ENCODE data around the gene SIRT7.

DNA sequence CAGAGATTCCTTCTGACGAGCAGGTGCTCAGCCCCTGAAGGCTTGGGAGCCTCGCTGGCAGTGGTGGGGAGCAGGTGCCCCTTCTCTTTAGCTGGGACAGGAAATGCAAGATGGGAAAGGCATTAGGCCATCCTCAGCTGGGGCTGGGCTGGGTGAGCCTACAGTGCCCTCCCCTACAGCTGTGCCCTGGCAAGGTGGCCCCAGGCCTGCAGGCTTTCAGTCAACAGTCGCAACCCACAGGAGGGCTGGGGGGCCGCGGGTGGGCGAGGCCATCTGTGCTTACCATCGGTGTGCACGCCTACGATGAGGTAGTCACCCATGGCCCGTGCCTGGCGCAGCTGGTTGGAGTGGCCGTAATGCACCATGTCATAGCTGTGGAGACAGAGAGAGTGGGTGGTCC is 8.7 kb downstream of the SIRT7 start:
- TF ChIP-seq, protein P1, sequence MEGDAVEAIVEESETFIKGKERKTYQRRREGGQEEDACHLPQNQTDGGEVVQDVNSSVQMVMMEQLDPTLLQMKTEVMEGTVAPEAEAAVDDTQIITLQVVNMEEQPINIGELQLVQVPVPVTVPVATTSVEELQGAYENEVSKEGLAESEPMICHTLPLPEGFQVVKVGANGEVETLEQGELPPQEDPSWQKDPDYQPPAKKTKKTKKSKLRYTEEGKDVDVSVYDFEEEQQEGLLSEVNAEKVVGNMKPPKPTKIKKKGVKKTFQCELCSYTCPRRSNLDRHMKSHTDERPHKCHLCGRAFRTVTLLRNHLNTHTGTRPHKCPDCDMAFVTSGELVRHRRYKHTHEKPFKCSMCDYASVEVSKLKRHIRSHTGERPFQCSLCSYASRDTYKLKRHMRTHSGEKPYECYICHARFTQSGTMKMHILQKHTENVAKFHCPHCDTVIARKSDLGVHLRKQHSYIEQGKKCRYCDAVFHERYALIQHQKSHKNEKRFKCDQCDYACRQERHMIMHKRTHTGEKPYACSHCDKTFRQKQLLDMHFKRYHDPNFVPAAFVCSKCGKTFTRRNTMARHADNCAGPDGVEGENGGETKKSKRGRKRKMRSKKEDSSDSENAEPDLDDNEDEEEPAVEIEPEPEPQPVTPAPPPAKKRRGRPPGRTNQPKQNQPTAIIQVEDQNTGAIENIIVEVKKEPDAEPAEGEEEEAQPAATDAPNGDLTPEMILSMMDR (IDR thresholded peaks at IDR 0.05), result no peak
- TF ChIP-seq POLR2A (IDR thresholded peaks at IDR 0.05), result no peak

All from heart left ventricle (tissue), 13 donors.